Measurements from ENCODE around the gene GCHFR.

The GCHFR gene

GRCh38 chr15:40773496-40773895 is 9.6 kb downstream of the GCHFR start:
- no peak overlapping the region for H3K27ac Mint-ChIP-seq (ENCODE audit: low read depth)
- H3K4me1 Mint-ChIP-seq = peaks cover 36% of the 10 kb centered on the region
- no peak for ATAC-seq (replicated peaks; ENCODE audit: extremely low read depth, poor library complexity, severe bottlenecking)
- peaks cover 21% of the 10 kb centered on the region for H3K36me3 Mint-ChIP-seq (ENCODE audit: insufficient read depth)
- H3K4me3 Mint-ChIP-seq = no peak overlapping the region
- H3K9me3 Mint-ChIP-seq = no peaks in the 10 kb centered on the region
- DNase-seq (ENCODE audit: low spot score in 2 of 2) = no peak
- H3K27me3 Mint-ChIP-seq = no peaks in the 10 kb centered on the region

GRCh38 chr15:40773902-40774301 is 10.0 kb downstream of the GCHFR start:
- DNase-seq (ENCODE audit: low spot score in 2 of 2) (no peak), ATAC-seq (replicated peaks; ENCODE audit: extremely low read depth, poor library complexity, severe bottlenecking) (no peak)
- H3K27ac Mint-ChIP-seq (ENCODE audit: low read depth) = no peak overlapping the region
- peaks cover 21% of the 10 kb centered on the region for H3K36me3 Mint-ChIP-seq (ENCODE audit: insufficient read depth)
- H3K9me3 Mint-ChIP-seq = no peaks in the 10 kb centered on the region
- no peak overlapping the region for H3K4me3 Mint-ChIP-seq
- H3K4me1 Mint-ChIP-seq = peaks cover 32% of the 10 kb centered on the region
- H3K27me3 Mint-ChIP-seq = no peaks in the 10 kb centered on the region

GRCh38 chr15:40775007-40775406 is 11.1 kb downstream of the GCHFR start:
- peaks cover 27% of the 10 kb centered on the region for H3K4me1 Mint-ChIP-seq
- DNase-seq (ENCODE audit: low spot score in 2 of 2) = no peak
- H3K9me3 Mint-ChIP-seq = no peaks in the 10 kb centered on the region
- H3K36me3 Mint-ChIP-seq (ENCODE audit: insufficient read depth) = peaks cover 26% of the 10 kb centered on the region
- no peak for ATAC-seq (replicated peaks; ENCODE audit: extremely low read depth, poor library complexity, severe bottlenecking)
- no peaks in the 10 kb centered on the region for H3K27me3 Mint-ChIP-seq
- no peak overlapping the region for H3K27ac Mint-ChIP-seq (ENCODE audit: low read depth)
- no peak overlapping the region for H3K4me3 Mint-ChIP-seq

GRCh38 chr15:40775740-40776536 is 12.1 kb downstream of the GCHFR start:
- Mint-ChIP-seq H3K4me1 (peaks cover 25% of the 10 kb centered on the region), H3K36me3 (ENCODE audit: insufficient read depth) (peaks cover 26% of the 10 kb centered on the region), H3K4me3 (no peak overlapping the region), H3K27ac (ENCODE audit: low read depth) (no peak overlapping the region), H3K27me3 (no peaks in the 10 kb centered on the region), H3K9me3 (no peaks in the 10 kb centered on the region)
- ATAC-seq (replicated peaks; ENCODE audit: extremely low read depth, poor library complexity, severe bottlenecking) (no peak), DNase-seq (ENCODE audit: low spot score in 2 of 2) (no peak)

GRCh38 chr15:40776537-40777141 is 12.8 kb downstream of the GCHFR start:
- peak; percentile 100 for ATAC-seq (replicated peaks; ENCODE audit: extremely low read depth, poor library complexity, severe bottlenecking)
- Mint-ChIP-seq H3K9me3 (no peaks in the 10 kb centered on the region), H3K36me3 (ENCODE audit: insufficient read depth) (peaks cover 26% of the 10 kb centered on the region), H3K4me3 (peak overlapping the region; percentile 53), H3K4me1 (peaks cover 18% of the 10 kb centered on the region), H3K27me3 (no peaks in the 10 kb centered on the region), H3K27ac (ENCODE audit: low read depth) (peak overlapping the region; percentile 9)
- peak; percentile 41 to 75 for DNase-seq (ENCODE audit: low spot score in 2 of 2)

GRCh38 chr15:40782609-40783227 is 18.9 kb downstream of the GCHFR start:
- H3K9me3 Mint-ChIP-seq = no peaks in the 10 kb centered on the region
- peaks cover 21% of the 10 kb centered on the region for H3K4me1 Mint-ChIP-seq
- peaks cover 9% of the 10 kb centered on the region for H3K36me3 Mint-ChIP-seq (ENCODE audit: insufficient read depth)
- H3K27ac Mint-ChIP-seq (ENCODE audit: low read depth) = peak overlapping the region; percentile 65
- ATAC-seq (replicated peaks; ENCODE audit: extremely low read depth, poor library complexity, severe bottlenecking) (peak; percentile 77), DNase-seq (ENCODE audit: low spot score in 2 of 2) (peak; percentile 67 to 68)
- H3K27me3 Mint-ChIP-seq = no peaks in the 10 kb centered on the region
- H3K4me3 Mint-ChIP-seq = no peak overlapping the region

GRCh38 chr15:40785164-40785563 is 21.3 kb downstream of the GCHFR start:
- Mint-ChIP-seq H3K9me3 (no peaks in the 10 kb centered on the region), H3K4me3 (no peak overlapping the region), H3K27me3 (no peaks in the 10 kb centered on the region), H3K27ac (ENCODE audit: low read depth) (no peak overlapping the region), H3K4me1 (peaks cover 27% of the 10 kb centered on the region), H3K36me3 (ENCODE audit: insufficient read depth) (peaks cover 4% of the 10 kb centered on the region)
- no peak for ATAC-seq (replicated peaks; ENCODE audit: extremely low read depth, poor library complexity, severe bottlenecking)
- no peak for DNase-seq (ENCODE audit: low spot score in 2 of 2)

GRCh38 chr15:40785814-40786213 is 21.9 kb downstream of the GCHFR start:
- Mint-ChIP-seq H3K27me3 (no peaks in the 10 kb centered on the region), H3K4me1 (peaks cover 27% of the 10 kb centered on the region), H3K27ac (ENCODE audit: low read depth) (no peak overlapping the region), H3K9me3 (no peaks in the 10 kb centered on the region), H3K36me3 (ENCODE audit: insufficient read depth) (peaks cover 6% of the 10 kb centered on the region), H3K4me3 (no peak overlapping the region)
- ATAC-seq (replicated peaks; ENCODE audit: extremely low read depth, poor library complexity, severe bottlenecking) = no peak
- DNase-seq (ENCODE audit: low spot score in 2 of 2) = no peak

GRCh38 chr15:40787344-40787841 is 23.5 kb downstream of the GCHFR start:
- no peaks in the 10 kb centered on the region for H3K9me3 Mint-ChIP-seq
- H3K4me3 Mint-ChIP-seq = no peak overlapping the region
- peaks cover 8% of the 10 kb centered on the region for H3K36me3 Mint-ChIP-seq (ENCODE audit: insufficient read depth)
- peak; percentile 85 for ATAC-seq (replicated peaks; ENCODE audit: extremely low read depth, poor library complexity, severe bottlenecking)
- peak in 1 of 2 donors; percentile 32 for DNase-seq (ENCODE audit: low spot score in 2 of 2)
- H3K27ac Mint-ChIP-seq (ENCODE audit: low read depth) = no peak overlapping the region
- peaks cover 25% of the 10 kb centered on the region for H3K4me1 Mint-ChIP-seq
- H3K27me3 Mint-ChIP-seq = no peaks in the 10 kb centered on the region

GRCh38 chr15:40787991-40788390 is 24.1 kb downstream of the GCHFR start:
- no peak for ATAC-seq (replicated peaks; ENCODE audit: extremely low read depth, poor library complexity, severe bottlenecking)
- H3K4me3 Mint-ChIP-seq = no peak overlapping the region
- no peak overlapping the region for H3K27ac Mint-ChIP-seq (ENCODE audit: low read depth)

GRCh38 chr15:40789119-40789518 is 25.3 kb downstream of the GCHFR start:
- Mint-ChIP-seq H3K27ac (ENCODE audit: low read depth) (peak overlapping the region; percentile 36), H3K9me3 (no peaks in the 10 kb centered on the region), H3K36me3 (ENCODE audit: insufficient read depth) (peaks cover 8% of the 10 kb centered on the region), H3K4me3 (no peak overlapping the region), H3K27me3 (no peaks in the 10 kb centered on the region), H3K4me1 (peaks cover 32% of the 10 kb centered on the region)
- no peak for DNase-seq (ENCODE audit: low spot score in 2 of 2)
- ATAC-seq (replicated peaks; ENCODE audit: extremely low read depth, poor library complexity, severe bottlenecking) = no peak

More at GRCh38 chr15:40787991-40788390, 24.1 kb downstream of the GCHFR start:
- no peaks in the 10 kb centered on the region for H3K27me3 Mint-ChIP-seq
- DNase-seq (ENCODE audit: low spot score in 2 of 2) = no peak
- H3K36me3 Mint-ChIP-seq (ENCODE audit: insufficient read depth) = peaks cover 10% of the 10 kb centered on the region
- H3K4me1 Mint-ChIP-seq = peaks cover 23% of the 10 kb centered on the region
- no peaks in the 10 kb centered on the region for H3K9me3 Mint-ChIP-seq

- H3K9me3 Mint-ChIP-seq = no peaks in the 10 kb centered on the region
- peaks cover 8% of the 10 kb centered on the region for H3K36me3 Mint-ChIP-seq (ENCODE audit: insufficient read depth)
- DNase-seq (ENCODE audit: low spot score in 2 of 2) (no peak), ATAC-seq (replicated peaks; ENCODE audit: extremely low read depth, poor library complexity, severe bottlenecking) (no peak)
- H3K27ac Mint-ChIP-seq (ENCODE audit: low read depth) = no peak overlapping the region
- no peak overlapping the region for H3K4me3 Mint-ChIP-seq
- H3K27me3 Mint-ChIP-seq = no peaks in the 10 kb centered on the region
- peaks cover 32% of the 10 kb centered on the region for H3K4me1 Mint-ChIP-seq
These were observed 26.1 kb downstream of the GCHFR start for GRCh38 chr15:40789999-40790398.

All from central memory CD8-positive, alpha-beta T cell (primary cell).